Panc1 (cell line): ENCODE data around the gene FAM174B.

ENCODE experiments used
- CTCF ChIP-seq: fragments of 450-650 bp; IDR thresholded peaks from 2 replicates; pipeline ENCODE4 v1.5.1; 2017; ENCODE audit warnings: mild to moderate bottlenecking
- POLR2AphosphoS5 ChIP-seq: IDR thresholded peaks from 2 replicates; pipeline ENCODE4 v1.6.1; 2012; ENCODE audit warnings: mild to moderate bottlenecking, low read depth, low read length, moderate library complexity
- REST ChIP-seq, 2 experiments: IDR thresholded peaks; 2 replicates each; pipeline ENCODE4 v1.6.1; 2011 to 2012; ENCODE audit warnings: low read depth in 2 of 2, control low read depth in 1 of 2, low read length in 1 of 2, mild to moderate bottlenecking in 1 of 2, moderate library complexity in 1 of 2; ENCODE audit not compliant: insufficient read depth in 1 of 2
- SIN3A ChIP-seq: IDR thresholded peaks from 2 replicates; pipeline ENCODE4 v1.6.1; 2012; ENCODE audit warnings: low read depth, mild to moderate bottlenecking, low read length, moderate library complexity, borderline replicate concordance; ENCODE audit not compliant: insufficient read depth

- TF ChIP-seq CTCF: no peak
- TF ChIP-seq POLR2AphosphoS5: no peak
- no peak for TF ChIP-seq REST (IDR thresholded peaks at IDR 0.05; ENCODE audit: insufficient read depth in 1 of 2, low read depth in 2 of 2, low read length in 1 of 2)
- TF ChIP-seq SIN3A: no peak
Observed at GRCh38 chr15:92663250-92663951, 7.8 kb upstream of the FAM174B start.
